ENCODE data around the gene GIPC1. TPM values are rescaled to one million over a fixed set of nuclear protein-coding genes. Genes with fewer than 3 reads are reported as not detected.
A peak's percentile ranks its signal among the peaks of the same experiment; 100 is the strongest.
"Not testable (repeated sequence)": the region's sequence is repeated elsewhere in the genome, so short reads cannot be mapped to it uniquely, and the experiment has no call there.

Gene GIPC1
- total and polyA plus RNA-seq, 2 of the 4 experiments (the other 2 are of a cell fraction): 74.2 to 133 TPM

GRCh38 chr19:14504575-14504974 lies 8.6 kb upstream of the GIPC1 start:
- H3K9ac ChIP-seq (ENCODE audit: low read depth, low read length); H3K27ac ChIP-seq (ENCODE audit: insufficient read depth, low read length); ATAC-seq (ENCODE audit: low read depth); H4K20me1 ChIP-seq (ENCODE audit: insufficient read depth, low read length); dilution Hi-C loops (cut with HindIII; ENCODE audit: low sequenced_read_pairs, unreplicated experiment); H2BK5ac ChIP-seq (ENCODE audit: low read depth, low read length, poor library complexity, severe bottlenecking); H3K56ac ChIP-seq (ENCODE audit: extremely low read depth, insufficient read depth, low read length); H2AK9ac ChIP-seq (replicated peaks; ENCODE audit: low read depth, low read length, poor library complexity); H3K4me2 ChIP-seq (ENCODE audit: low read depth, low read length); intact Hi-C loops (cut with micrococcal nuclease); H3K27me3 ChIP-seq (ENCODE audit: control insufficient read depth, insufficient read depth, low read length); H2AFZ ChIP-seq (replicated peaks; ENCODE audit: low read length, poor library complexity); H3K4me3 ChIP-seq (ENCODE audit: insufficient read depth, low read depth, low read length); H3K36me3 ChIP-seq (ENCODE audit: control insufficient read depth, insufficient read depth, low read length); H3K4ac ChIP-seq (ENCODE audit: low read depth, low read length); H2BK15ac ChIP-seq (ENCODE audit: low read depth, low read length); H2BK20ac ChIP-seq (ENCODE audit: low read depth, low read length); in situ Hi-C loops (cut with MboI; ENCODE audit: low sequenced_read_pairs); DNase-seq; H3K9me1 ChIP-seq (ENCODE audit: insufficient read depth, low read length); H2BK120ac ChIP-seq (ENCODE audit: low read depth, low read length); H3K23ac ChIP-seq (ENCODE audit: low read depth, low read length); H3K9me3 ChIP-seq (ENCODE audit: control insufficient read depth, insufficient read depth, low read length); BruUV-seq (replicated peaks); H4K8ac ChIP-seq (ENCODE audit: low read depth in 2 of 2, low read length in 2 of 2); H4K5ac ChIP-seq (ENCODE audit: low read depth, low read length); H4K91ac ChIP-seq (ENCODE audit: insufficient read depth, low read depth, low read length); H3K14ac ChIP-seq (replicated peaks; ENCODE audit: low read depth, low read length); H3K18ac ChIP-seq (ENCODE audit: low read depth, low read length); H3K79me1 ChIP-seq (ENCODE audit: low read depth in 1 of 2, low read length in 2 of 2): not testable (repeated sequence)
- POLR2A ChIA-PET (ENCODE audit: unreplicated experiment): interaction anchor here (0.6 kb wide), 1 partner anchor 15 kb away, joined by 3 read pairs; no protein-coding TSS in a partner anchor
- Histone ChIP-seq H3K4me1 (ENCODE audit: control insufficient read depth, insufficient read depth, low read length) (peaks cover 13% of the 10 kb centered on the region), H2AK5ac (ENCODE audit: low read depth, low read length) (peak overlapping the region; percentile 25; the same call in 1 of the 2 replicates)
- WGBS, 2 experiments (ENCODE audit: extremely low coverage in 2 of 2, insufficient read length in 1 of 2): no CpG with 5 or more reads among the region's 8 CpGs
- CTCF ChIA-PET: interaction anchor here (1.0 kb wide), 1 partner anchor 11 kb away, joined by 3 read pairs; no protein-coding TSS in a partner anchor
